ENCODE results near the gene CYB5RL. TPM values are rescaled to one million over a fixed set of nuclear protein-coding genes. Genes with fewer than 3 reads are reported as not detected.

CYB5RL gene
- polyA plus RNA-seq, 1 of the 3 experiments (the other 2 are of a cell fraction): 3.3 TPM

DNA sequence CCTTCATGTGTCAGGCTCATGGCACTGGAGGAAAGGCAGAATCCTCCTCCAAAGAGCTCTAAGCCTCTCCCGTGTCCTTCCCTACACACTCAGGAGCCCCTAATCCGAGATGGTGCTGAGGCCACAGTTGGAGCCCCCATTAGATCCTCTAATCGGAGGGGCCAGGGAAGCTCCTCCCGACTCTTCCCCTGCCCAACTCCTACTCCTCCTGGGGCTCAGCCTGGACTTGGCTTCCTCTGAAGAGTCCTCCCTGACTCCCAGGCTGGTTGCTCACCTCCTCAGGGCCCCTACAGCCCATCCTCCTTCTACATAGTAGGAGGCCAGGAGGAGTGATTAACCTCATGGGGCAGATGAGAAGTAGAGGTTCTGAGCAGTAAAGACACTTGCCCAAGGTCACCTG, 25.7 kb downstream of the CYB5RL start (continued):
- TF ChIP-seq, protein P1, sequence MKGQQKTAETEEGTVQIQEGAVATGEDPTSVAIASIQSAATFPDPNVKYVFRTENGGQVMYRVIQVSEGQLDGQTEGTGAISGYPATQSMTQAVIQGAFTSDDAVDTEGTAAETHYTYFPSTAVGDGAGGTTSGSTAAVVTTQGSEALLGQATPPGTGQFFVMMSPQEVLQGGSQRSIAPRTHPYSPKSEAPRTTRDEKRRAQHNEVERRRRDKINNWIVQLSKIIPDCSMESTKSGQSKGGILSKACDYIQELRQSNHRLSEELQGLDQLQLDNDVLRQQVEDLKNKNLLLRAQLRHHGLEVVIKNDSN (IDR thresholded peaks at IDR 0.05; ENCODE audit: borderline replicate concordance, low read depth): no peak
- TF ChIP-seq MXI1 (IDR thresholded peaks at IDR 0.05; ENCODE audit: low read depth, low read length) (no peak), ELF1 (IDR thresholded peaks at IDR 0.05) (no peak), RXRA (IDR thresholded peaks at IDR 0.05; ENCODE audit: borderline replicate concordance, low read depth) (no peak)

DNA sequence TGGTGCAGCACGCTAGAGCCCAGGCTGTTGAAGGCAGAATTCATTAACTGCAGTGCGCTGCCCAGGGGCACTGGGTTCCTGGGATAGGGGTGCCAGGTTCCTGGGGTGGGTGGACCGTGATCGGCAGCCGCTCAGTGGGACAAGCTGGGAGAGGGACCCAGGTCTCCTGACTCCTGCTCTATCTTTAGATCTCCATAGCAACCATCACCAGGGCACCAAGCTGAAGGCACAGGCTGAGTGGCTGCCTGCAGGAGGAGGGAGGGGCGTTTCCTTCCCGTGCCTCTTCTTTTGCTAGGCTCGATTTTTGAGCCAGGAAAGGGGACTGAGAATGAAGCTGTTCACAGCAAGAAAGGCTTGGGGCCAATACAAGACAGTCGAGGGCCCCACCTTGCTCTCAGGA, 26.1 kb downstream of the CYB5RL start:
- no peaks in the 10 kb centered on the region for H3K27me3 ChIP-seq (ENCODE audit: insufficient read depth)
- H3K9ac ChIP-seq: no peak overlapping the region
- POLR2A ChIA-PET: interaction anchor here (0.5 kb wide), 1 partner anchor 400 kb away, joined by 3 read pairs; no protein-coding TSS in a partner anchor
- no peaks in the 10 kb centered on the region for H3K9me3 ChIP-seq
- H3K9me2 ChIP-seq: no peaks in the 10 kb centered on the region
- no peaks in the 10 kb centered on the region for H3K36me3 ChIP-seq (replicated peaks in 1 of 2; ENCODE audit: control insufficient read depth in 1 of 2, insufficient read depth in 2 of 2, low read length in 1 of 2)
- H3K79me2 ChIP-seq (ENCODE audit: insufficient read depth): no peaks in the 10 kb centered on the region
- CTCF ChIA-PET: interaction anchor here (0.9 to 1.4 kb wide), 3 partner anchors 52 to 316 kb away, joined by 3 to 6 read pairs (median 3); no protein-coding TSS in a partner anchor
- no peak for DNase-seq
- TF ChIP-seq MXI1 (IDR thresholded peaks at IDR 0.05; ENCODE audit: low read depth, low read length): no peak
- no peak for TF ChIP-seq GABPA (IDR thresholded peaks at IDR 0.05; ENCODE audit: low read depth)
- TF ChIP-seq RAD21 (IDR thresholded peaks at IDR 0.05; ENCODE audit: low read length): no peak
- TF ChIP-seq, protein P2, sequence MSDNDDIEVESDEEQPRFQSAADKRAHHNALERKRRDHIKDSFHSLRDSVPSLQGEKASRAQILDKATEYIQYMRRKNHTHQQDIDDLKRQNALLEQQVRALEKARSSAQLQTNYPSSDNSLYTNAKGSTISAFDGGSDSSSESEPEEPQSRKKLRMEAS (IDR thresholded peaks at IDR 0.05; ENCODE audit: low read depth): no peak
- no peak for TF ChIP-seq JUND (IDR thresholded peaks at IDR 0.05)
- no peak for TF ChIP-seq FOXM1 (IDR thresholded peaks at IDR 0.05; ENCODE audit: low read depth)
- TF ChIP-seq TCF12 (IDR thresholded peaks at IDR 0.05): no peak
- TF ChIP-seq MEF2A (IDR thresholded peaks at IDR 0.05; ENCODE audit: borderline replicate concordance, low read depth): no peak
- TF ChIP-seq, protein P3, sequence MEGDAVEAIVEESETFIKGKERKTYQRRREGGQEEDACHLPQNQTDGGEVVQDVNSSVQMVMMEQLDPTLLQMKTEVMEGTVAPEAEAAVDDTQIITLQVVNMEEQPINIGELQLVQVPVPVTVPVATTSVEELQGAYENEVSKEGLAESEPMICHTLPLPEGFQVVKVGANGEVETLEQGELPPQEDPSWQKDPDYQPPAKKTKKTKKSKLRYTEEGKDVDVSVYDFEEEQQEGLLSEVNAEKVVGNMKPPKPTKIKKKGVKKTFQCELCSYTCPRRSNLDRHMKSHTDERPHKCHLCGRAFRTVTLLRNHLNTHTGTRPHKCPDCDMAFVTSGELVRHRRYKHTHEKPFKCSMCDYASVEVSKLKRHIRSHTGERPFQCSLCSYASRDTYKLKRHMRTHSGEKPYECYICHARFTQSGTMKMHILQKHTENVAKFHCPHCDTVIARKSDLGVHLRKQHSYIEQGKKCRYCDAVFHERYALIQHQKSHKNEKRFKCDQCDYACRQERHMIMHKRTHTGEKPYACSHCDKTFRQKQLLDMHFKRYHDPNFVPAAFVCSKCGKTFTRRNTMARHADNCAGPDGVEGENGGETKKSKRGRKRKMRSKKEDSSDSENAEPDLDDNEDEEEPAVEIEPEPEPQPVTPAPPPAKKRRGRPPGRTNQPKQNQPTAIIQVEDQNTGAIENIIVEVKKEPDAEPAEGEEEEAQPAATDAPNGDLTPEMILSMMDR (IDR thresholded peaks at IDR 0.05): no peak
- TF ChIP-seq FOXJ3 (CRISPR knock-in tag; IDR thresholded peaks at IDR 0.05): no peak
- no peak for TF ChIP-seq NFIC (IDR thresholded peaks at IDR 0.05; ENCODE audit: borderline replicate concordance)
- no peak for TF ChIP-seq RXRA (IDR thresholded peaks at IDR 0.05; ENCODE audit: borderline replicate concordance, low read depth)
- TF ChIP-seq SMC3 (IDR thresholded peaks at IDR 0.05; ENCODE audit: low read depth, low read length): no peak
- TF ChIP-seq, protein P4, sequence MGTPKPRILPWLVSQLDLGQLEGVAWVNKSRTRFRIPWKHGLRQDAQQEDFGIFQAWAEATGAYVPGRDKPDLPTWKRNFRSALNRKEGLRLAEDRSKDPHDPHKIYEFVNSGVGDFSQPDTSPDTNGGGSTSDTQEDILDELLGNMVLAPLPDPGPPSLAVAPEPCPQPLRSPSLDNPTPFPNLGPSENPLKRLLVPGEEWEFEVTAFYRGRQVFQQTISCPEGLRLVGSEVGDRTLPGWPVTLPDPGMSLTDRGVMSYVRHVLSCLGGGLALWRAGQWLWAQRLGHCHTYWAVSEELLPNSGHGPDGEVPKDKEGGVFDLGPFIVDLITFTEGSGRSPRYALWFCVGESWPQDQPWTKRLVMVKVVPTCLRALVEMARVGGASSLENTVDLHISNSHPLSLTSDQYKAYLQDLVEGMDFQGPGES (IDR thresholded peaks at IDR 0.05; ENCODE audit: low read depth, low read length): no peak
- TF ChIP-seq NRF1 (IDR thresholded peaks at IDR 0.05; ENCODE audit: low read depth, low read length): no peak
- TF ChIP-seq TEAD4 (IDR thresholded peaks at IDR 0.05; ENCODE audit: borderline replicate concordance, insufficient read depth): no peak
- TF ChIP-seq CHD2 (IDR thresholded peaks at IDR 0.05; ENCODE audit: low read length, partially characterized antibody): no peak
- TF ChIP-seq, protein P5, sequence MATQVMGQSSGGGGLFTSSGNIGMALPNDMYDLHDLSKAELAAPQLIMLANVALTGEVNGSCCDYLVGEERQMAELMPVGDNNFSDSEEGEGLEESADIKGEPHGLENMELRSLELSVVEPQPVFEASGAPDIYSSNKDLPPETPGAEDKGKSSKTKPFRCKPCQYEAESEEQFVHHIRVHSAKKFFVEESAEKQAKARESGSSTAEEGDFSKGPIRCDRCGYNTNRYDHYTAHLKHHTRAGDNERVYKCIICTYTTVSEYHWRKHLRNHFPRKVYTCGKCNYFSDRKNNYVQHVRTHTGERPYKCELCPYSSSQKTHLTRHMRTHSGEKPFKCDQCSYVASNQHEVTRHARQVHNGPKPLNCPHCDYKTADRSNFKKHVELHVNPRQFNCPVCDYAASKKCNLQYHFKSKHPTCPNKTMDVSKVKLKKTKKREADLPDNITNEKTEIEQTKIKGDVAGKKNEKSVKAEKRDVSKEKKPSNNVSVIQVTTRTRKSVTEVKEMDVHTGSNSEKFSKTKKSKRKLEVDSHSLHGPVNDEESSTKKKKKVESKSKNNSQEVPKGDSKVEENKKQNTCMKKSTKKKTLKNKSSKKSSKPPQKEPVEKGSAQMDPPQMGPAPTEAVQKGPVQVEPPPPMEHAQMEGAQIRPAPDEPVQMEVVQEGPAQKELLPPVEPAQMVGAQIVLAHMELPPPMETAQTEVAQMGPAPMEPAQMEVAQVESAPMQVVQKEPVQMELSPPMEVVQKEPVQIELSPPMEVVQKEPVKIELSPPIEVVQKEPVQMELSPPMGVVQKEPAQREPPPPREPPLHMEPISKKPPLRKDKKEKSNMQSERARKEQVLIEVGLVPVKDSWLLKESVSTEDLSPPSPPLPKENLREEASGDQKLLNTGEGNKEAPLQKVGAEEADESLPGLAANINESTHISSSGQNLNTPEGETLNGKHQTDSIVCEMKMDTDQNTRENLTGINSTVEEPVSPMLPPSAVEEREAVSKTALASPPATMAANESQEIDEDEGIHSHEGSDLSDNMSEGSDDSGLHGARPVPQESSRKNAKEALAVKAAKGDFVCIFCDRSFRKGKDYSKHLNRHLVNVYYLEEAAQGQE (IDR thresholded peaks at IDR 0.05; ENCODE audit: low read depth, low read length): no peak
- TF ChIP-seq, protein P1 (IDR thresholded peaks at IDR 0.05; ENCODE audit: borderline replicate concordance, low read depth): no peak
- TF ChIP-seq SIN3A (IDR thresholded peaks at IDR 0.05; ENCODE audit: borderline replicate concordance, low read depth, low read length): no peak
- no peak overlapping the region for H2AFZ ChIP-seq (ENCODE audit: low read depth)
- H3K27ac ChIP-seq (ENCODE audit: low read depth in 2 of 2, low read length in 1 of 2): no peak overlapping the region
- 40% methylated on average over 1 of the region's 9 CpGs for WGBS (ENCODE audit: low lambda C conversion rate)
- no peak overlapping the region for H3K4me3 ChIP-seq (ENCODE audit: low read depth in 2 of 2, low read length in 1 of 2)
- H3F3A ChIP-seq (replicated peaks; ENCODE audit: insufficient read depth): no peaks in the 10 kb centered on the region
- no peaks in the 10 kb centered on the region; a peak in 1 of 4 replicates for H3K4me1 ChIP-seq (ENCODE audit: control insufficient read depth in 1 of 2, insufficient read depth in 2 of 2, low read depth in 1 of 2, low read length in 1 of 2)
- no peak overlapping the region for H3K4me2 ChIP-seq
- H4K20me1 ChIP-seq (ENCODE audit: insufficient read depth): no peaks in the 10 kb centered on the region

All from SK-N-SH (cell line).